Right lobe of liver (tissue), 6 donors: Measurements from ENCODE around the gene DNAAF2. TPM values are rescaled to one million over a fixed set of nuclear protein-coding genes. Genes with fewer than 3 reads are reported as not detected.
A peak's percentile ranks its signal among the peaks of the same experiment; 100 is the strongest.

Experiments
- ATAC-seq, 4 donors: fragments of 200-7000 bp; cut with Tn5 transposase; one replicate each; pipeline ENCODE4 v1.9.1; 2020; ENCODE audit warnings: mild to moderate bottlenecking in 4 of 4, moderate library complexity in 4 of 4
- DNase-seq, 3 donors: peaks; one replicate each; pipeline ENCODE4 v3.0.0-alpha.2; 2020
- H3K27ac ChIP-seq, 3 donors: fragments of 200-600 bp; one replicate each; pipeline ENCODE4 v1.8.0; 2022
- H3K27me3 ChIP-seq, 2 donors: fragments of 200-600 bp; one replicate each; pipeline ENCODE4 v1.8.0; 2022
- H3K36me3 ChIP-seq, 4 donors: fragments of 200-600 bp; sonication (generic) in 1 of 4; one replicate each; pipeline versions ENCODE4 v1.5.1 to v1.8.0; 2017 to 2022; ENCODE audit warnings: control low read depth in 1 of 4
- H3K4me1 ChIP-seq, 4 donors: fragments of 200-600 bp; sonication (generic) in 1 of 4; one replicate each; pipeline versions ENCODE4 v1.5.1 to v1.8.0; 2017 to 2022; ENCODE audit warnings: control low read depth in 1 of 4
- H3K4me3 ChIP-seq, 3 donors: fragments of 200-600 bp; one replicate each; pipeline ENCODE4 v1.8.0; 2022
- H3K9me3 ChIP-seq, 4 donors: fragments of 200-600 bp; sonication (generic) in 1 of 4; one replicate each; pipeline versions ENCODE4 v1.5.1 to v1.8.0; 2017 to 2022; ENCODE audit warnings: control low read depth in 1 of 4
- CTCF ChIP-seq, 4 donors: fragments of 200-600 bp in 3 of 4; fragments of 450-650 bp in 1 of 4; IDR thresholded peaks; one replicate each; pipeline versions ENCODE4 v1.5.1 to v1.8.0; 2016 to 2022; ENCODE audit warnings: antibody characterized with exemption in 4 of 4, mild to moderate bottlenecking in 2 of 4
- POLR2A ChIP-seq: fragments of 450-650 bp; IDR thresholded peaks from one replicate; pipeline ENCODE4 v1.6.1; 2017; ENCODE audit warnings: antibody characterized with exemption, mild to moderate bottlenecking
- WGBS: methylation state at CpG from one replicate; pipeline ENCODE4 v1.1.6; 2018; ENCODE audit warnings: low coverage, low lambda C conversion rate; ENCODE audit not compliant: insufficient coverage; ENCODE audit errors: missing lambda C conversion rate; 5-methylcytosine and 5-hydroxymethylcytosine counted together
- intact Hi-C, 2 donors: fragments of 100-400 bp; cut with DNase I; formaldehyde crosslinking; loops; one replicate each; pipeline versions ENCODE4 v1.11.2 to v1.14.1; 2022
- total RNA-seq, 6 experiments: library from RNA; depleted of rRNA in 2 of 6; stranded (reverse); fragments of >200 nt in 2 of 6; fragmentation: NEBNext Ultra II Directional in 3 of 6; extraction: Animal tissue kit (Norgen Biotek cat#: 25700) in 3 of 6; gene quantifications; one replicate each; pipeline versions ENCODE4 v1.1.0 to v1.2.4, GENCODE V29; 2016 to 2023
- donor health status: DM: no; HTN: yes; CAD: no.
- donor health status: DM: no; HTN: no; CAD: no.
- donor health status: DM: no; HTN: no; CAD: no.
- donor health status: DM: no; HTN: yes; CAD: no.
- donor health status: DM: no; HTN: yes; CAD: no.

DNAAF2 gene
- total RNA-seq, 6 experiments from 2014 or later: 2.6 to 9.7 (median 6.0) TPM

- H3K4me1 ChIP-seq: peaks cover 0 to 48% (median 11%) of the 10 kb centered on the region in 4 donors
- intact Hi-C loops: loop anchor here in 1 of 2 donors (10.0 kb wide), 1 partner anchor 128 kb away; the partner anchor contains the start of gene KLHDC2
- no peak for DNase-seq
- no peak overlapping the region for H3K4me3 ChIP-seq
- TF ChIP-seq CTCF (IDR thresholded peaks at IDR 0.05) (no peak), POLR2A (no peak)
- 86% methylated on average over 1 of the region's 1 CpG for WGBS
- H3K27ac ChIP-seq: peak overlapping the region in 1 of 3 donors; percentile 97
- H3K27me3 ChIP-seq: no peaks in the 10 kb centered on the region
- no peaks in the 10 kb centered on the region for H3K9me3 ChIP-seq
- no peak for ATAC-seq
- H3K36me3 ChIP-seq: peaks cover 0 to 6% (median 2%) of the 10 kb centered on the region in 4 donors
These were observed 1.8 kb upstream of the DNAAF2 start for GRCh38 chr14:49636866-49637265.

- no peaks in the 10 kb centered on the region for H3K27me3 ChIP-seq
These were observed 1.2 kb downstream of the DNAAF2 start for GRCh38 chr14:49633640-49634546.

DNA sequence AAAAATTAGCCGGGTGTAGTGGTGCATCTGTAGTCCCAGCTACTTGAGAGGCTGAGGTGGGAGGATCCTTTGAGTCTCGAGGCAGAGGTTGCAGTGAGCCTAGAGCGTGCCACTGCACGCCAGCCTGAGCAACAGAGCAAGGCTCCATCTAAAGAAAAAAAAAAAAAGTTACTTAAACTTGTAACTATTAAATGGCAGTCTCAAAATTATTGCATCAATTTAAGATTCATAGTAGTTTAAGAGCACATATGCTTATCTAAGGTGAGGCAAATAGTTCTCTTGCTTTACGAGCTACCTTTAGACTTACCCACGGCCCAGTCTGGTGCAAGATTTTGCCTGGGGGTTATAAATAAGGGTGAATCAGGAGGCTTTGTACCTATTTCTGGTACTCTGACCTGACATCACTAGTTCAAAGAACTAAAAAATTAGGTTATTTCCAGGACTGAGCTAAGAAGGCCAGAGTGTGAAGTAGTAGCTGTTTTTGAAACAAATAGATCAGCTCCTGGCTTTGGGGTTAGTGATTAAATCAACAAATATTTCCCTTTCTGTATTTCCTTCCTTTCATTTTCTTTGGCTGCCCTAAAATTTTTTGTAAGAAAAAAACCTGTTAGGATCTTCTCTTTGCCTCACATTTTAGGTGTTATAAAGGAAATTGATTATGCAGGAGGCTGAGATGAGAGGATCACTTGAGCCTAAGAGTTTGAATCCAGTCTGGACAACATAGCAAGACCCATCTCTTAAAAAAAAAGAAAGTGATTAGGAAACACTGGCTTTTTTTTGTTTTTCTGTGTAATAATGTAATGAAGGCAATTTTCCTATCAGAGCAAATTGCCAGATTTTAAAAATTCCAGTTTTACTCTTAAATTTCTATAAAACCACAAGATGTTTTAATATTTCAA lies 10.9 kb downstream of the DNAAF2 start:
- H3K4me3 ChIP-seq: peak overlapping the region; percentile 92 to 97 (median 95)
- no peaks in the 10 kb centered on the region for H3K9me3 ChIP-seq
- peak overlapping the region; percentile 11 to 88 (median 80) for H3K27ac ChIP-seq
- ATAC-seq: peak in 1 of 4 donors; percentile 19
- intact Hi-C loops: no loop called here
- WGBS: 14% methylated on average over 6 of the region's 6 CpGs
- TF ChIP-seq CTCF (IDR thresholded peaks at IDR 0.05): no peak
- no peak for TF ChIP-seq POLR2A
- peaks cover 0 to 35% (median 5%) of the 10 kb centered on the region in 4 donors for H3K4me1 ChIP-seq
- peaks cover 0 to 8% (median 2%) of the 10 kb centered on the region in 4 donors for H3K36me3 ChIP-seq
- DNase-seq: no peak
- no peaks in the 10 kb centered on the region for H3K27me3 ChIP-seq

More at GRCh38 chr14:49633640-49634546, 1.2 kb downstream of the DNAAF2 start:
- Histone ChIP-seq H3K4me3 (peak overlapping the region; percentile 92 to 97 (median 95)), H3K4me1 (peaks cover 0 to 37% (median 0%) of the 10 kb centered on the region in 4 donors), H3K27ac (peak overlapping the region; percentile 91 to 97 (median 95)), H3K36me3 (peaks cover 0 to 5% (median 2%) of the 10 kb centered on the region in 4 donors), H3K9me3 (no peaks in the 10 kb centered on the region)
- 1% methylated on average over 16 of the region's 101 CpGs for WGBS
- intact Hi-C loops: loop anchor here in 1 of 2 donors (10.0 kb wide), 1 partner anchor 131 kb away; the partner anchor contains the start of gene KLHDC2
- DNase-seq (peak; percentile 95 to 96 (median 95)), ATAC-seq (peak; percentile 87 to 95 (median 90))
- TF ChIP-seq POLR2A (peak; percentile 92), CTCF (IDR thresholded peaks at IDR 0.05) (peak; percentile 84 to 89 (median 87))

- H3K27me3 ChIP-seq: no peaks in the 10 kb centered on the region
- ATAC-seq: no peak
- intact Hi-C loops: no loop called here
- H3K36me3 ChIP-seq: peaks cover 0 to 13% (median 5%) of the 10 kb centered on the region in 4 donors
- H3K4me3 ChIP-seq: peak overlapping the region; percentile 92 to 97 (median 95)
- 15% methylated on average over 3 of the region's 3 CpGs for WGBS
- H3K9me3 ChIP-seq: no peaks in the 10 kb centered on the region
- TF ChIP-seq CTCF (IDR thresholded peaks at IDR 0.05) (no peak), POLR2A (no peak)
- DNase-seq: no peak
- peak overlapping the region; percentile 11 to 88 (median 80) for H3K27ac ChIP-seq
- peaks cover 0 to 35% (median 5%) of the 10 kb centered on the region in 4 donors for H3K4me1 ChIP-seq
These were observed 11.7 kb downstream of the DNAAF2 start for GRCh38 chr14:49623387-49623786.
